GM21515 (cell line): ENCODE data around the gene CLTA.
"Not testable (repeated sequence)": the region's sequence is repeated elsewhere in the genome, so short reads cannot be mapped to it uniquely, and the experiment has no call there.

Experiments used
- ATAC-seq: cut with Tn5 transposase; IDR thresholded peaks from one replicate; pipeline ENCODE4 v1.9.1; 2021; ENCODE audit not compliant: unreplicated experiment

CLTA gene

GRCh38 chr9:36158122-36158521 is 32.6 kb upstream of the CLTA start:
- no peak for ATAC-seq

- no peak for ATAC-seq
Observed at GRCh38 chr9:36158917-36159316, 31.8 kb upstream of the CLTA start.

- not testable (repeated sequence) for ATAC-seq
Observed at GRCh38 chr9:36159509-36159908, 31.2 kb upstream of the CLTA start.

- not testable (repeated sequence) for ATAC-seq
Observed at GRCh38 chr9:36160126-36160525, 30.6 kb upstream of the CLTA start.

GRCh38 chr9:36161187-36161586 is 29.5 kb upstream of the CLTA start:
- no peak for ATAC-seq

- ATAC-seq: no peak
Observed at GRCh38 chr9:36162211-36162738, 28.4 kb upstream of the CLTA start.

GRCh38 chr9:36163049-36163785 is 27.5 kb upstream of the CLTA start:
- ATAC-seq: no peak

GRCh38 chr9:36163786-36164170 is 26.9 kb upstream of the CLTA start:
- no peak for ATAC-seq

- no peak for ATAC-seq
Observed at GRCh38 chr9:36164372-36164771, 26.3 kb upstream of the CLTA start.

GRCh38 chr9:36164989-36165388 is 25.7 kb upstream of the CLTA start:
- no peak for ATAC-seq

- ATAC-seq: no peak
Observed at GRCh38 chr9:36165826-36166167, 24.9 kb upstream of the CLTA start.

GRCh38 chr9:36166168-36166927 is 24.4 kb upstream of the CLTA start:
- ATAC-seq: peak; percentile 88

- no peak for ATAC-seq
Observed at GRCh38 chr9:36169166-36169565, 21.6 kb upstream of the CLTA start, which contains the start of gene CCIN. TSS of gene CCIN (plus strand) at chr9:36169388. CDS start at chr9:36169503, 115 bp downstream.

GRCh38 chr9:36169708-36170107 is 21.0 kb upstream of the CLTA start:
- ATAC-seq: no peak

GRCh38 chr9:36170531-36170930 is 20.2 kb upstream of the CLTA start:
- ATAC-seq: no peak

- ATAC-seq: no peak
Observed at GRCh38 chr9:36173861-36174260, 16.9 kb upstream of the CLTA start.

GRCh38 chr9:36174271-36174670 is 16.4 kb upstream of the CLTA start:
- no peak for ATAC-seq

GRCh38 chr9:36174731-36175130 is 16.0 kb upstream of the CLTA start:
- ATAC-seq: no peak

- not testable (repeated sequence) for ATAC-seq
Observed at GRCh38 chr9:36175209-36175608, 15.5 kb upstream of the CLTA start.

- ATAC-seq: not testable (repeated sequence)
Observed at GRCh38 chr9:36176496-36176895, 14.2 kb upstream of the CLTA start.

- no peak for ATAC-seq
Observed at GRCh38 chr9:36177571-36177970, 13.2 kb upstream of the CLTA start.

- not testable (repeated sequence) for ATAC-seq
Observed at GRCh38 chr9:36180243-36180642, 10.5 kb upstream of the CLTA start.
